HCT116 (cell line): ENCODE data around the gene RSAD2.

ENCODE experiments used
- CTCF ChIP-seq, 3 experiments: fragments of 200-600 bp in 1 of 3; sonication (generic) in 1 of 3; IDR thresholded peaks in 2 of 3; conservative IDR thresholded peaks in 1 of 3; 2 replicates each; pipeline ENCODE4 v1.5.1; 2012 to 2017; ENCODE audit warnings: low read depth in 2 of 3, low read length in 2 of 3, antibody characterized with exemption in 1 of 3, borderline replicate concordance in 1 of 3, control low read depth in 1 of 3, mild to moderate bottlenecking in 1 of 3, mixed read lengths in 1 of 3, mixed run types in 1 of 3, moderate library complexity in 1 of 3; ENCODE audit not compliant: insufficient read depth in 1 of 3
- EZH2phosphoT487 ChIP-seq: fragments of 200-600 bp; IDR thresholded peaks from 2 replicates; pipeline ENCODE4 v1.6.1; 2018; ENCODE audit warnings: antibody characterized with exemption, borderline replicate concordance
- POLR2A ChIP-seq: IDR thresholded peaks from 2 replicates; pipeline ENCODE4 v1.7.0; 2011; ENCODE audit warnings: borderline replicate concordance; ENCODE audit not compliant: insufficient read depth, insufficient read length; ENCODE audit errors: extremely low read depth
- POLR2AphosphoS5 ChIP-seq: IDR thresholded peaks from 2 replicates; pipeline ENCODE4 v1.6.1; 2011; ENCODE audit warnings: mild to moderate bottlenecking, low read depth, low read length, moderate library complexity
- ZFX ChIP-seq: fragments of 450-650 bp; IDR thresholded peaks from 2 replicates; pipeline ENCODE4 v1.6.1; 2017
- TF ChIP-seq, protein P1 (sequence below): IDR thresholded peaks from 2 replicates; pipeline ENCODE4 v1.6.1; 2012

DNA sequence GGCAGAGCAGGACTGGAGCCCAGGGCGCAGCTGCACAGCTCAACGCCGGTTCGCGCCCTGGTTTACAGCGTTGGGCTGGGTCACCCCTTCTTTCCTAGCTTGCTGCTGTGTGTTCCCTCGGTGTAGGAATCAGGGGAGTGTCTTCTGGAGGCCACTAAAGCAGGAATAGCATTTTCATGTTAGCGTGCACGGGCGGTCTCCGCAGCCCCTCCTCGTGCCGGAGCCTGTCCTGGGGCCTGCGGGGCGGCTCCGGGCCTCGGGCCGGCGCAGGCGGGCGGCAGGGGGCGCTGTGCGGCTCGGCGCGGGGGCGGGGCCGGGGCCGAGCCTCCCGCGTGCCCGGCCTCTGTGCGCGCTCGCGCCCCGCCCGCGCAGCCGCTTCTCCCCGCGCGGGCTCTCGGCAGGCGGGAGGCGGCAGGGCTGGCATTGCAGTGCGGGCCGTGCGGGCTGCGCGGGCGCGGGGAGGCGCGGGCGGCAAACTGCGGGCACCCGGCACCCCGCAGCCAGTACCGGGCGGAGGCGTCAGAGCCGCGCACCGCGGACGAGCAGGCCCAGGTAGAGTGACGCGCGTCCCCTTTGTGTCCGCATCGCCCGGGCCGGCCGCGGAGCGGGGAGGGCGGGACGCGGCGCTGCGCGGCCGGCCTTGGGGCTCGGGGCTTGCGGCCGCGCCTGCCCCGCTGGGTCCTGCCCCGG is 39.6 kb downstream of the RSAD2 start, which contains the start of gene RNF144A:
- TF ChIP-seq, protein P1, sequence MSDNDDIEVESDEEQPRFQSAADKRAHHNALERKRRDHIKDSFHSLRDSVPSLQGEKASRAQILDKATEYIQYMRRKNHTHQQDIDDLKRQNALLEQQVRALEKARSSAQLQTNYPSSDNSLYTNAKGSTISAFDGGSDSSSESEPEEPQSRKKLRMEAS = peak; percentile 36; the same call in 1 of the 2 replicates
- TF ChIP-seq ZFX (peak; percentile 82), CTCF (IDR thresholded peaks at IDR 0.05 in 2 of 3, conservative IDR thresholded peaks at IDR 0.05 in 1 of 3; ENCODE audit: borderline replicate concordance in 1 of 3, insufficient read depth in 1 of 3, low read depth in 2 of 3, low read length in 2 of 3) (peak in 2 of 3 experiments; percentile 29 to 35; a peak in 2 of 6 replicates), POLR2A (no peak), EZH2phosphoT487 (no peak), POLR2AphosphoS5 (peak; percentile 71)
